ENCODE measurements around the gene SNN. TPM values are rescaled to one million over a fixed set of nuclear protein-coding genes. Genes with fewer than 3 reads are reported as not detected.
A peak's percentile ranks its signal among the peaks of the same experiment; 100 is the strongest.

Gene SNN
- total RNA-seq, 1 experiment from 2014 or later, result 15.6 TPM

DNA sequence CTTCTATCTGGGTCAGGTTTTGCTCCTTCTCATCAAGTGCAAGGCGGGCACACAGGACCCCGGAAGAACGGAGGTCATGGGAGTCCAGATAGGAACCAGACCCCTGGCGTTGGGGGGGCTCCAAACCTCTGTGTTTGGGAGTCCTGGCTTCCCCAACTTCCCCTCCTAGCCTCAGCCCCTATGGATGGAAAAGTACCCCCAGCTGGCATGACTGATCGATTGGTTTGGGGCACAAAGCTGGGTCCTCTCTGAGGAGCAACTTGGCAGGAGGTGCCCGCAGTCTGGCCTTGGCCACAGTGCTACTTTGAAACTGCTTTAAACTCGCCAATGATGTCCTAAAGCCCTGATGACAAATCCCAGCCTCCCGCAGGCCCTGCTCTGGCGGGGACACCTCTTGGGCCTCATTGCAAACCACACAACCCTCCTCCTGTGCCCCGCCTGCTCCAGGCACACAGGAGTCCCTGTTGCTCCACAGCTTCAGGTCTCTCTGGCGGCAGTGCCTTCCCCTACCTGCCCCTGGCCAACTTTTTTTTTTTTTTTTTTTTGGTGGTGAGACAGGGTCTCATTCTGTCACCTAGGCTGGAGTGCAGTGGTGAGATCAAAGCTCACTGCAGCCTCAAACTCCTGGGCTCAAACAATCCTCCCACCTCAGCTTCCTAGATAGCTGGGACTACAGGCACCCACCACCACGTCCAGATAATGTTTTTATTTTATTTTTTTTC lies 38.0 kb upstream of the SNN start:
- TF ChIP-seq SIN3A (IDR thresholded peaks at IDR 0.05; ENCODE audit: borderline replicate concordance, insufficient read depth, low read depth, low read length) (no peak), TCF7L2 (IDR thresholded peaks at IDR 0.05; ENCODE audit: low read depth, low read length) (no peak), POLR2AphosphoS5 (IDR thresholded peaks at IDR 0.05; ENCODE audit: low read depth, low read length) (no peak)
- TF ChIP-seq, protein P1, sequence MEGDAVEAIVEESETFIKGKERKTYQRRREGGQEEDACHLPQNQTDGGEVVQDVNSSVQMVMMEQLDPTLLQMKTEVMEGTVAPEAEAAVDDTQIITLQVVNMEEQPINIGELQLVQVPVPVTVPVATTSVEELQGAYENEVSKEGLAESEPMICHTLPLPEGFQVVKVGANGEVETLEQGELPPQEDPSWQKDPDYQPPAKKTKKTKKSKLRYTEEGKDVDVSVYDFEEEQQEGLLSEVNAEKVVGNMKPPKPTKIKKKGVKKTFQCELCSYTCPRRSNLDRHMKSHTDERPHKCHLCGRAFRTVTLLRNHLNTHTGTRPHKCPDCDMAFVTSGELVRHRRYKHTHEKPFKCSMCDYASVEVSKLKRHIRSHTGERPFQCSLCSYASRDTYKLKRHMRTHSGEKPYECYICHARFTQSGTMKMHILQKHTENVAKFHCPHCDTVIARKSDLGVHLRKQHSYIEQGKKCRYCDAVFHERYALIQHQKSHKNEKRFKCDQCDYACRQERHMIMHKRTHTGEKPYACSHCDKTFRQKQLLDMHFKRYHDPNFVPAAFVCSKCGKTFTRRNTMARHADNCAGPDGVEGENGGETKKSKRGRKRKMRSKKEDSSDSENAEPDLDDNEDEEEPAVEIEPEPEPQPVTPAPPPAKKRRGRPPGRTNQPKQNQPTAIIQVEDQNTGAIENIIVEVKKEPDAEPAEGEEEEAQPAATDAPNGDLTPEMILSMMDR (IDR thresholded peaks at IDR 0.05), result no peak
- TF ChIP-seq, protein P2, sequence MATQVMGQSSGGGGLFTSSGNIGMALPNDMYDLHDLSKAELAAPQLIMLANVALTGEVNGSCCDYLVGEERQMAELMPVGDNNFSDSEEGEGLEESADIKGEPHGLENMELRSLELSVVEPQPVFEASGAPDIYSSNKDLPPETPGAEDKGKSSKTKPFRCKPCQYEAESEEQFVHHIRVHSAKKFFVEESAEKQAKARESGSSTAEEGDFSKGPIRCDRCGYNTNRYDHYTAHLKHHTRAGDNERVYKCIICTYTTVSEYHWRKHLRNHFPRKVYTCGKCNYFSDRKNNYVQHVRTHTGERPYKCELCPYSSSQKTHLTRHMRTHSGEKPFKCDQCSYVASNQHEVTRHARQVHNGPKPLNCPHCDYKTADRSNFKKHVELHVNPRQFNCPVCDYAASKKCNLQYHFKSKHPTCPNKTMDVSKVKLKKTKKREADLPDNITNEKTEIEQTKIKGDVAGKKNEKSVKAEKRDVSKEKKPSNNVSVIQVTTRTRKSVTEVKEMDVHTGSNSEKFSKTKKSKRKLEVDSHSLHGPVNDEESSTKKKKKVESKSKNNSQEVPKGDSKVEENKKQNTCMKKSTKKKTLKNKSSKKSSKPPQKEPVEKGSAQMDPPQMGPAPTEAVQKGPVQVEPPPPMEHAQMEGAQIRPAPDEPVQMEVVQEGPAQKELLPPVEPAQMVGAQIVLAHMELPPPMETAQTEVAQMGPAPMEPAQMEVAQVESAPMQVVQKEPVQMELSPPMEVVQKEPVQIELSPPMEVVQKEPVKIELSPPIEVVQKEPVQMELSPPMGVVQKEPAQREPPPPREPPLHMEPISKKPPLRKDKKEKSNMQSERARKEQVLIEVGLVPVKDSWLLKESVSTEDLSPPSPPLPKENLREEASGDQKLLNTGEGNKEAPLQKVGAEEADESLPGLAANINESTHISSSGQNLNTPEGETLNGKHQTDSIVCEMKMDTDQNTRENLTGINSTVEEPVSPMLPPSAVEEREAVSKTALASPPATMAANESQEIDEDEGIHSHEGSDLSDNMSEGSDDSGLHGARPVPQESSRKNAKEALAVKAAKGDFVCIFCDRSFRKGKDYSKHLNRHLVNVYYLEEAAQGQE (IDR thresholded peaks at IDR 0.05; ENCODE audit: insufficient read depth in 1 of 2, low read depth in 2 of 2, low read length in 1 of 2), result no peak
- ATAC-seq, result peak; percentile 40; the same call in 1 of the 2 replicates
- H3K36me3 ChIP-seq (ENCODE audit: control insufficient read depth, insufficient read depth, low read length), result no peaks in the 10 kb centered on the region
- no peaks in the 10 kb centered on the region for H3K9me3 ChIP-seq (ENCODE audit: control insufficient read depth, insufficient read depth, low read depth, low read length)
- H3K4me3 ChIP-seq (ENCODE audit: low read depth in 2 of 2, low read length in 2 of 2), result no peak overlapping the region
- DNase-seq (ENCODE audit: low read depth, low spot score), result no peak
- in situ Hi-C loops (cut with HindIII; ENCODE audit: low pct_unique_long_range_greater_than_20kb, low sequenced_read_pairs) (no loop called here), intact Hi-C loops (cut with micrococcal nuclease; ENCODE audit: unreplicated experiment) (no loop called here)
- H3K27me3 ChIP-seq (ENCODE audit: control insufficient read depth, insufficient read depth, low read length), result no peaks in the 10 kb centered on the region
- POLR2A ChIA-PET, result interaction anchor here (0.6 kb wide), 1 partner anchor 1240 kb away, joined by 11 read pairs; no protein-coding TSS in a partner anchor
- H3K27ac ChIP-seq (ENCODE audit: low read length), result no peak overlapping the region
- CTCF ChIA-PET, result no interaction called here
- no TSS peak for BruUV-seq (replicated peaks)
- no peaks in the 10 kb centered on the region for H3K4me1 ChIP-seq (ENCODE audit: control insufficient read depth, insufficient read depth, low read length)

DNA sequence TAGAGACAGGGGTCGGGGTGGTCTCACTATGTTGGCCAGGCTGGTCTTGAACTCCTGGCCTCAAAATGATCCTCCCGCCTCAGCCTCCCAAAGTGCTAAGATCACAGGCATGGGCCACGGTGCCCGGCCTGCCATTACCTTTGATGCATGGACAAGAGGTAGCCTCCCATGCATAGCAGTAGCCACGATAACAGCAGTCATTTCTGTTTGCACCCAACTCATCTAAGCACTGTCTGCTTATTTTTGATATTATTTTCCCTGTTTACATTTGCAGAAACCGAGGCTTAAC lies 37.5 kb upstream of the SNN start:
- no peak for DNase-seq (ENCODE audit: low read depth, low spot score)
- H3K4me3 ChIP-seq (ENCODE audit: low read depth in 2 of 2, low read length in 2 of 2), result no peak overlapping the region
- CTCF ChIA-PET, result no interaction called here

More for the DNA sequence above, 37.5 kb upstream of the SNN start:
- no peak for ATAC-seq
- Histone ChIP-seq H3K27ac (ENCODE audit: low read length) (no peak overlapping the region), H3K4me1 (ENCODE audit: control insufficient read depth, insufficient read depth, low read length) (no peaks in the 10 kb centered on the region), H3K9me3 (ENCODE audit: control insufficient read depth, insufficient read depth, low read depth, low read length) (no peaks in the 10 kb centered on the region), H3K36me3 (ENCODE audit: control insufficient read depth, insufficient read depth, low read length) (no peaks in the 10 kb centered on the region), H3K27me3 (ENCODE audit: control insufficient read depth, insufficient read depth, low read length) (no peaks in the 10 kb centered on the region)
- no TSS peak for BruUV-seq (replicated peaks)
- intact Hi-C loops (cut with micrococcal nuclease; ENCODE audit: unreplicated experiment), result no loop called here
- POLR2A ChIA-PET, result interaction anchor here (0.6 kb wide), 1 partner anchor 1241 kb away, joined by 11 read pairs; no protein-coding TSS in a partner anchor
- in situ Hi-C loops (cut with HindIII; ENCODE audit: low pct_unique_long_range_greater_than_20kb, low sequenced_read_pairs), result no loop called here
- TF ChIP-seq SIN3A (IDR thresholded peaks at IDR 0.05; ENCODE audit: borderline replicate concordance, insufficient read depth, low read depth, low read length) (no peak), TCF7L2 (IDR thresholded peaks at IDR 0.05; ENCODE audit: low read depth, low read length) (no peak)
- TF ChIP-seq, protein P1 (IDR thresholded peaks at IDR 0.05), result no peak
